ENCODE data around the gene QSOX1.
A peak's percentile ranks its signal among the peaks of the same experiment; 100 is the strongest.

The QSOX1 gene

DNA sequence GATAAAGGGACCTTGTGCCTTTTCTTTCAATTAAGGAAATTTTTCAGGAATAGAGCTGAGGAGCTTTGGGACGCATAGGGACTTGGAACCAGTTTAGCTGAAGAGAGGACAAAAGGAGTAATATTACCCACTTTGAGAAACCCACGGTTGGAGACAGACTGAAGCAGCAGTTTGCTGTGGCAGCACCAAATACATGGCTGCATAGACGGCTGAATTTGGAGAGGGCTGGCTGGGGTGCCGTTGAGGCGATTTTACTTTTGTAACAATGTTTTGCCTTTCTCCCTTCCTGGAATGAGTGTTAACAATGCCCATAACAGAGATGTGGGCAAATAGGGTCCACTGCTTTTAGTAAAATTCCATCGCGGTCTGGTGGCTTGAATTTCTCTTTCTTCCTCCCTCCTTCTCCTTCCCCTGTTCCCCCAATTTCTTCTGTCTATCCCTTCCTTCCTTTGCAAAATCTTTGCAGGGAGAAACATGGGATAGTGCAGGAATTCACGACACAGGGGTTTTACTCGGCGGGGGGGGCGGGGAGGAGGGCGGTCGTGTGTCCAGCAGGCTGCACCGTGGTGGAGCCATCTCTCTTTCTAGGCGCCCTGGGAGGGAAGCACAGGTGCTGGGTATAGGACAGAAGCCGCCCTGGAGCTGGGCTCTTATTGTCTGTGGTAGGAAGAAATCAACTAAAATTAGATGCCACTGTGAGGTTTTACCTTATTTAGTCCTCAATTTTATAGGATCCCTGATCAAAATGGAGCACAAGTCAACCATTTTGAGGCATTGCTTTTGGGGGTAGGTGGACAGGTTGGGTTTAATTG, 82.2 kb downstream of the QSOX1 start:
- DNase-seq, result no peak

DNA sequence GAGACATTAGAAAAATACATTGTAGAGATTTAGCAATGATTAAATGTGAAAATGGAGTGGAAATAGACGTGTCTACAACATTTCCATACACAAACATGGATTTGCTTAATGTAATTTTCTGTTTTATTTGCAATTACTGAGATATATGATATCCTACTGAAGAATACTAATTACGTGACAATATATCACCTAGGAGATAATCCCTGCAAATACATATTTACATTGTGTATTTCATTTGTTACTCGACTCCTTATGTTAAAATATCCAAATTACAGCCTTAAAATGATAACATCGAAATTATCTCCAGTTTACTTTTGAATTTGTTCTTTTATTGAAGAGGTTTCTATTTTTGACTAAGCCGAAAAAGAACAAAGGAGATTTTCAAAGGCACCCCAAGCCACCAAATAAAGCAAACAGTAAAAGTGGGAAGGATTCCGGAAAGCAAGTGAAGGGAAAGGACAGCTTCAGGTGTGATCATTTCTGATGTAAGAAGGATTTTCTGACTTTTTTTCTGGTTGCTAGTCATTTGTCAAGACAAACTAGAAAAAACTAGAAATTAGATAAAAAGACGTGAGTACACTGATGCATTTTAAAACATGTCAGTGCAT, 83.3 kb downstream of the QSOX1 start:
- no peak for DNase-seq

DNA sequence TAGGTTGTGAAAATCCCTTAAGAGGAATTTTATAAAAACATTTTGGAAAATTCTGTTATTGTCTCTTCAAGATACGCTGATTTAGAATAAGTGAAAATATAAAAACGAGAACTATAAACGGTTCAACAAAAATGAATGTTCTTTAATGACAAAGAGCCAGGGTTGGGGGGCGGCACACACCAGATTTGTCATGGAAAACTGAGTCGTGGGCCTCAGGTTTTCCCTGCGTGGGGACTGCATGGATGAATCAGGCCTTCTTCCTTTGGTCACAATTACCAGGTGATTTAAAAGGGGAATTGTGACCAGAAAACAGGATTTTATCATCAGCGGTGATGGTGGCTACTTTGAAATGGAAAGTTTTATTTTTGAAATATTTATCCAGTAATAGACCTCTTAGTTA, 84.0 kb downstream of the QSOX1 start:
- no peak for DNase-seq

DNA sequence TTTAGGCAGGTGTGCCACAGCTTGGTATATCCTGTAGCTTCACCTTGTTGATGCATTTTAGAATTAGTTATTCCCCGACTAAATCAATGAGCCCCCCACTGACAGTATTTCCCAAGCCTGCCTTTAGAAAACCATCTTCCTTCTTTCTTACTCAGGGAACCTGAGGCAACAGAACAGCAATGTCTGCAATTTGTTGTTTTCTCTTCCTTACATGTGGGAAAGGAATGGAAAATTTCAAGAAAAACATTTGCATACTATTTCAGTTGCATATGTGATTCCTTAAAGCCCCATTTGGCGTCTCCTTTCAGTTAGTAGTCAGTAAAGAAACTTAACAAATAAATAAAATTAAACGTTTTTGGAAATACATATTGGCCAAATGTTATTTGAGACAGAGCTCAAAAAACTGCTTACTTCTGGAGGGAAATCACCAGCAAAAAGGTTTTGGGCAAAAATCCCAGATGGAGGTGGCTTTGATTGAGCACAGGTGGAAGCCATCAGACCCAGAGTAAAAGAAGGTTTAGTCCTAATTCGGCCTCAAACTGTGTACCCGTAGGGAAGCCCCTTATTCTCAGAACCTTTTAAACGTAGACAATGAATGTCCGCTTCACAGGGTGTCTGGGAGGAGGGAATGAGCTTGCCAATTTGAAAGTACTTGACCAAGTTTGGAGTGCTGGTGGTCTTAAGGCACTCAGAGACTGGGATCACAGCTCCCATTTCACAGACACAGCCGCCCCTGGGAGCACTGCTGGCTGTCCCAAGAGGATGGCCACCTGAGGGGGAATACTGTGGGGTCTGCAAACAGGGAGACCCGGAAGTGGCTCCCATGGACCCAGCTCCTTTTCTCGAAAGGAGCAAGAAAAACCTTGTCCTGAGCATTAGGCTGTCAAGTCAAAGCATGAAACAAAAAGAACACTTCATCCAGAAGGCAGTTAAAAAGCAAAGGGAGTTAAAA, 84.8 kb downstream of the QSOX1 start:
- no peak for DNase-seq

DNA sequence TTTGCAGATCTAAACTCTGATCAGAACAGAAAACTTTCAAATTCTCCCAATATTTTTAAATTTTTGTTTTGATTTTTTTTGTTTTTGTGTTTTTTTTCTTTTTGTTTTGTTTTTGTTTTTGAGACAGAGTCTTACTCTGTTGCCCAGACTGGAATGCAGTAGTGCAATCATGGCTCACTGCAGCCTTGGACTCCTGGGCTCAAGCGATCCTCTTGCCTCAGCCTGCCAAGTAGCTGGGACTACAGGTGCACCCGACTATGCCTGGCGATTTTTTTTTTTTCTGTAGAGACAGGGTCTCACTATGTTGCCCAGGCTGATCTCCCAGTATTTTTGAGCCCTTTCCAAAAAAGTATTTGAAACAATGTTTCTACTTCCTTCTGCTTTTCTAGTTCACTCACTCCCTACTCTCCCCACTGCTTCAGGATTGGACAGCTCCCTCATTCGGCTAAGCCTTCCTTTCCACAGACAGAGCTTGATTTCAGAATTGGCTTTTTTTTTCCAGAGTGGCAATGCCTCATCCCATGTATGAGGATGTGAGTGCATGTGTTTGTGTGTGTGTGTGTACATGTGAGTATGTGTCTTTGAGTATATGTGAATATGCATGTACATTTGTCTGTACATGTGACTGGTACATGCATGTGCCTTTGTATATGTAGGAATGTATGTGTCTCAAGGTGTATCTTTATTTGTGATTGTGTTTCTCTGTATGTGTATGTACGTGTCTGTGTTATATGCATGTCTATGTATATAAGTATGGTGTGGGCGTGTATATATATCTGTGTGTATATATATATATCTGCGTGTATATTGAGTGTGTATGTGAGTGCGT, 87.3 kb downstream of the QSOX1 start:
- DNase-seq, result no peak

DNA sequence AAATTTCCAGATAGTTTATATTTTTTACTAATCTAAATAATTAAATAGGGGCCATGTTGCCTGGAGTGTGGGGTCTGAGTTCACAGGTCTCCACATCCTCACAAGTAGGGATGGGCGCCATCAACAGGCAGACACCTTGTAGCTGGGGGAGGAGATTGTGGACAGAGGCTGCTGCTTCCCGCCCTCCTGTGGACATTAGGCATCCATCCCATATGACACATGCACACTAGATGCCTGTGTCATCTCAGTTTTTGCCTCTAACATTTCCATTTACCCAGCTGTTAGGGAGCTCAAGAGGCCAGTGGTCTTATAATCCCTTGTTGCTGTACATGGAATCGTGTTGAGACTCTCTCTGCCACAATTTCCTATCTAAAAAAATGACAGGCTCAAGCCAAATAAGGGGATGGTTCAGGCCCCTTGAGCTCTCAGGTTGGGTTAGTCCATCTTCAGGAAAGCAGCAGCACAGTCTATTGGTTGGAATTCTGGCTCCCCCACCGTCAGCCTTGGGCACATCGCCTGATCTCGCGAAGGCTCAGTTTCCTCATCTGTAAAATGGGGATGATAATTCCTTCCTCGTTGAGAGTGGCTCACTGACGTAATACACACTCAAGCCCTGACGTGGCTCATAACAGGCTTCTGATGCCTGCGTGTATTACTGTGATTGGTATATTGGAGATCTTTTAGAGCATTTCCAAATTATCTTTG, 89.0 kb downstream of the QSOX1 start:
- no peak for DNase-seq

DNA sequence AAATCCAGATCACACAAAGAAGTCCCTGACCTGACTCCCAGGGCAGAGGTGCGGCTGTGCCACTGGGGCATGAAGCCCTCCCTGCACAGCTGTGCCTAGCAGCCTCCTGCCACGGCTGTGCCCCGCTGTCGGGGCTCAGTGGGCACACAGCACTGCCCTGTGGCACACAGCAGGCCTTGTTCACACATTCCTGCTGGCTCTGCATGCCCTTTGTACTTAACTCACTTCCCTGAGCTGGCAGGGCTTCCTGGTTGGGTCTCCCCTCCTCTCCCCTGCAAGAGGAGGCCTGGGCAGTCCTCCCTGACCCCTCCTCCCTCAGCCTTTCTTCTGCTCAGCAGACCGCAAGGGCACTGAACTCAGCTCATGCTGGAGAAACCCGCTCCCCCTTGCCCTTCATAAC, 90.2 kb downstream of the QSOX1 start:
- DNase-seq, result no peak

DNA sequence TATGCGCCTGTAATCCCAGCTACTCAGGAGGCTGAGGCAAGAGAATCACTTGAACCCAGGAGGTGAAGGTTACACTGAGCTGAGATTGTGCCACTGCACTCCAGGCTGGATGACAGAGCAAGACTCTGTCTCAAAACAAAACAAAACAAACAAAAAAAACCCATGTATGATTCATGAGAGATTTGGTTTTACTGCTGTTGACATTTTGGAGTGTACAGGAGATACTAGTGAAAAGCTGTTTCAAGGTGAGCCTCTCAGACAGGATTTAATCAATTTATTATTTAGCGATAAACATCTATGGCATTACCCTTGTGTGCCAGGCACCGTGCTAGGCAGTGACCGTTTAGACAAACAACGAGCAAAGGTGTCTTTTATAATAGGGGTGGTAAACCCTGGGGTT, 91.9 kb downstream of the QSOX1 start:
- DNase-seq, result no peak

DNA sequence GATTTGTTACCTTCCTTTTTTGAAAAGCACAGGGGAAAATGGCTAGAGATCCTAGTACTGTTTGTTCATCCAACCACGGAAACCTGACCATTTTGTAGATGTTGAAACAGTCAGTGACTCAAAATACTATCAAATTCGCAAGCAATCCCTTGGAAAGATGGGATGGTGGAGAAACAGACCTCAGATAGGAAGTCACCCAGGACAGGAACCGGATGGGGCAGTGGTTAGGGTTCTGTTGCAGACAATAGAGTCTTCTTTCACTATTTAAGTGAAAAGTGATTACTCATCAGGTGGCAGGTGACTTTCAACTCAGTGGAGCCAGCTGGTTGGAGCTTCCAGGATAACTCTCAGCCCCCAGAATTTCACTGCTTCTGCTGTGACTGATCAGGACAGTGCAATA, 92.4 kb downstream of the QSOX1 start:
- no peak for DNase-seq

DNA sequence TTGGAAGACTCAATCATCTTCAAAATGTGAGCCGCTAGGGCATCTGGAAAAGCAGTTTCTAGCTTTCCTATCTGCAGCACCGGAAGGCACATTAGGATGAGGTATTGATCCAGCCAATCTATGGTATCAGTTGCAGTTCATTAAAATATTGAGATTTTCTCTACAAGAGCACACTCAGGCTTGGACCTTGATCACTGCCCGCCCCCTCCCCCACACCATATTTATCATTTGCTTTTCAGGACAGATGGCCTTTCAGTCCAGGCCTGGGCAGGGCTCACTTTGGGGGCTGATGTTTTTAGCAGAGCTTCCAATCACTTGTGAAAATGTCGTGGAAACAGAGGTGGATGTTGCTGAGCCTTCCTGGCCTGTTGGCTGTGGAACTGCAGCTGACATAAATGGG, 92.9 kb downstream of the QSOX1 start:
- no peak for DNase-seq

DNA sequence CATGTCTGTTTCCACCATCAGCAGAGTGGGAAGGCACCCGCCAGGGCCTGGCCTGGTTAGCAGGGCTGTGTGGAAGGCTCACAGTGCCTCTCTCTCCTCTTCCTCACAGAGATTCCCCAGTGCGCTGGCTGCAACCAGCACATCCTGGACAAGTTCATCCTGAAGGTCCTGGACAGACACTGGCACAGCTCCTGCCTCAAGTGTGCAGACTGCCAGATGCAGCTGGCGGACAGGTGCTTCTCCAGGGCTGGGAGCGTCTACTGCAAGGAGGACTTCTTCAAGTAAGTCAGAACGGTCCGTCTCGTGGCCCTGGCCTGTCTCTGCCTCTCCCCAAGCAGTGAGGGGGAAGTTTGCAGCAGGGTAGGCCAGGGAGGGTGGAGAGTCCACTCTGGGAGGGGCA, 93.5 kb downstream of the QSOX1 start:
- no peak for DNase-seq

DNA sequence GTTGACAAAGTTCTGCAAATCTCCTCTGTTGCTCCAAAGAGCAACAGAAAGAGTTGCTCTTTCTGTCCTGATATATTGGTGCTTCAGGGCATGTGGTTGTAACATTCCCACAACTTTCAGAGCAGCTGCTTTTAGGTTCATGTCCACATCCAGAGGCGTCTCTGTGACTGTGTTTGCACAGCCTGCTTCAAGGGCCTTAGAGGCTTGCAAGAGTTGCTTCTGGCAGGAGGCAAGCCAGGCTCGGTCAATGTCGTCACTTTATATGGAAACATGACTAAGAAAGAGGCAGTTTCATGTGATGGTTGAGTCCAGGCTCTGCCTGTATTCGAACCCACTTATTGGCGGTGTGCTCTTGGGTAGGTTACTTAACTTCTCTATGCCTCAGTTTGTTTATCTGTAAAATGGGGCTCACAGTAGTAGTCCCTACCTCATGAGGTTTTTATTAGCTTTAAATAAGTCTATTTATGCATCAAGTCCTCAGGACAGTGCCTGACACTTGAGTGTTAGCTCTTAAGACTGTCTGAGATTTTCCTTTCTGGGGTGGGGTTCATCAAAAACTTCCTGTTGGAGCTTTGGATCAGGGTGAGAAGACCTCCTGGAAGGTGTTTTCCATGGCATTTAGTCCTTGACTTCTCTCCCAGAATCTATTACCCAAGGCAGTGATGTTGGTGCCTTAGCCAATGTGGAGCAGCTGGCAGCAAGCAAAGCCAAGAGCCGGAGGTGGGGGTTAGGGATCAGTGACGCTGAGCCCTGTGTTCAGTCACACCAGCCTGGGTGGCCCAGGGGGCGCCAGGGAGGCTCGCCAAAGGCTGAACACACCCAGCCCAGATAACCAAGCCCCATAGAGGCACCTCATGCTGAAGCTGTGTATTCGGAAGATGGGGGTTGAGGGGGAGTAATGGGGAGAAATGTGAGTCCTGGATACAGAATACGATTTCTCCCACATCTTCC, 94.3 kb downstream of the QSOX1 start:
- no peak for DNase-seq

DNA sequence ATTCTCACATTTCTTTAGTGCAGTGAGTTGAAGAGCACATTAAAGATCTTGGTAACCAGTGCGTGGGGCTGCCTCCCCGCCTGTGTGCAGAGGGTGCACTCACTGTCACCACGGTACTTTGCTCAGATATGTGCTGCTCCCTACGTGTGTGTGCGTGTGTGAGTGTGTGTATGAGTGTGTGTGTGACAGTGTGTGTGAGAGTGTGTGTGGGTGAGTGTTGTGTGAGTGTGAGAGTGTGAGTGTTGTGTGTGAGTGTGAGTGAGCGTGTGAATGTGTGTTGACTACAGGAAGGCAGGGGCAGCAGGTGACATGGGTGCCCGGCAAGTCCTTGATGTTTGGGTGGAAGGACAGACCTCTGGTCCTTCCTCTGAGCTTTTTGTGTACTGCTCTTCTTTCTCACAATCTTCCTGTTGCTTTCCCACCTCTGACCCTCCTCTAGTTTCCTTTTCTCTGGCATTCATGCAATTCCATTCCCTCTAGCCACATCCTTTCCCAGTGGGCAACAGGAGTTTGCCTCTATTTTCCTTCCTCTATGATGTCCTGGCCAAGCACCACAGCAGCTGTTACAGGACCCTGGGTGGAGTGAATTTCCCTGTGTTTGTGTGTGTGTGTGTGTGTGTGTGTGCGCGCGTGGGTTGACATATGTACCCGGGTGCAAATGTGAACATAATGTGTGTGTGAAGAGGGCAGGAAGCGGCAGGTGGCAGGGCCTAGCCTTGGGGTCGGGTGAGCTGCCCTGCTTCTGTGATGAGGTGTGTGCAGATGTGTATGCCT, 95.2 kb downstream of the QSOX1 start:
- DNase-seq, result no peak

DNA sequence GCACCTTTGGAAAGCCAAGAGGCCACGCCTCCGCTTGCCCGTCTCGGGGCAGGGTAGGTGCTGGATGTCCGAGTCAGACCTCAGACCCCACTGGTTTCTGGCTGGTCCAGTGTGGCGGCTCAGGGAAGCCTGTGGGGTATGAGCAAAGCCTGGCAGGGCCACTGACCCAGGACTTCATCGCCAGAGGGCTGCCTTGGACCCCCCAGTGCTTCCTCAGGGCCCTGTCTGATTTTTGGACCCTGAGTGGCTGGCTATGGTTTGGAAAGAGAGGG, 95.8 kb downstream of the QSOX1 start:
- no peak for DNase-seq

DNA sequence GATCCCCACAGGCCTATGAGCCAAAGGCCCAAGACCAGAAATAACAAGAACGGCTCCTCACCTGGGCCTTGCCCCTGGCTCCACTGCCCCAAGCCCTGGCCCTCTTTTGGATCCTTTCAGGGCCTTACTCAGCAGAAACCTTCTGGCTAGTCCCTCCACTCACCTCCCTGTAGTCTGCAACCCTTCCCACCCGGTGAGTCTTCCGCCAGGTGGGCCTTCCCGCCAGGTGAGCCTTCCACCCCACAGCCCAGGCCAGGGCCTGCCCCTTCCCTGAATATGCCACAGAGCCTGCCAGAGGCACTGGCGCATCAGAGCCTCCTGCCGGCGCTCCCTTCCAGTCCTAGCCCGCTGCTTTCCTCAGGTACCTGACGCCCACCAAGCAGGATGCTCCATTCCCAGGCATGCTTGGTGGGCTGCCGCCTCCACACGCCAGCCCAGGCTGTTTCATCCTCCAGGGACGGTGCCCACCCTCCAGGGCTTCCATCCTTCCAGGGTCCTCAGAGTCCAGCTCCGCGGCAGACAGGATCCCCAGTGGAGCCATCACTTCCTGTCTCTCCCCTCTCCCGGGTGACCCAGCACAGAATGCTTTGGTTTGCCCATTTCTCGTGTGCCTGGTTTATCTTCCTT, 96.3 kb downstream of the QSOX1 start:
- DNase-seq, result no peak

DNA sequence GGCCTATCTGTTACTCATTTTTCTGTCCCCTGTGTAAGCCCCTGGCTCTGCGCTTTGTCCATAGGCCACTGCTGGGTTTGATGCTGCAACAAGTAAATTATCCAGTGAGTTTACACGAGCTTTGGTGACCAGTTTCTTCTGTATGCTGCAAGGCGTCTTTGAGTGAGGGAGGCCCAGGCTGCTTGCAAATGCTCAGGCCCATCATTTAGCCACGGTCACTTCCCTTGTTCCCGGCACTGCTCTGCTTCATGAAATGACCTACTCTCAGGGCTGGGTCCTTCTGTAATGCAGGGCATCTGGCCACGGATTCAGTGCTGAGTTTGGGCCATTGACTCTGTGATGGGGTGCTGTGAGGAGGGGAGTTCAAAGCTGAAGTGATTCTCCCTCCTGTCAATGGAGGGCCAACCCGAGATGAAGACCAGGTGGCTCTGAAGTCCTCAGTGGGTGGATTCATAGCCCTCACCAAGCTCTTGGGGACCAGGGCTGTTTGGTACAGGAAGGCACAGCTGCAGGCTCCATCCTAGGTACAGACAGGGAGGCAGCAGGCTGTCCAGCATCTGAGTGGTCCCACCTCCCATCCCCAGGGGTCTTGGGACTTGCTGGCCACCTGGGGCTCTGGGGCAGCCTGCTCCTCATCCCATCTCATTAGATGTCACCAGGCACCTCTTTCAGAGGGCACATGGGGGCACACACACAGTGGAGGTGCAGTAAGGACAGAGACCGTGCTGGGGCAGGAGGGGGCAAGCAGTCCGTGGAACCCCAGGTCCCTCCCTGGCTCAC, 97.0 kb downstream of the QSOX1 start:
- DNase-seq, result no peak

DNA sequence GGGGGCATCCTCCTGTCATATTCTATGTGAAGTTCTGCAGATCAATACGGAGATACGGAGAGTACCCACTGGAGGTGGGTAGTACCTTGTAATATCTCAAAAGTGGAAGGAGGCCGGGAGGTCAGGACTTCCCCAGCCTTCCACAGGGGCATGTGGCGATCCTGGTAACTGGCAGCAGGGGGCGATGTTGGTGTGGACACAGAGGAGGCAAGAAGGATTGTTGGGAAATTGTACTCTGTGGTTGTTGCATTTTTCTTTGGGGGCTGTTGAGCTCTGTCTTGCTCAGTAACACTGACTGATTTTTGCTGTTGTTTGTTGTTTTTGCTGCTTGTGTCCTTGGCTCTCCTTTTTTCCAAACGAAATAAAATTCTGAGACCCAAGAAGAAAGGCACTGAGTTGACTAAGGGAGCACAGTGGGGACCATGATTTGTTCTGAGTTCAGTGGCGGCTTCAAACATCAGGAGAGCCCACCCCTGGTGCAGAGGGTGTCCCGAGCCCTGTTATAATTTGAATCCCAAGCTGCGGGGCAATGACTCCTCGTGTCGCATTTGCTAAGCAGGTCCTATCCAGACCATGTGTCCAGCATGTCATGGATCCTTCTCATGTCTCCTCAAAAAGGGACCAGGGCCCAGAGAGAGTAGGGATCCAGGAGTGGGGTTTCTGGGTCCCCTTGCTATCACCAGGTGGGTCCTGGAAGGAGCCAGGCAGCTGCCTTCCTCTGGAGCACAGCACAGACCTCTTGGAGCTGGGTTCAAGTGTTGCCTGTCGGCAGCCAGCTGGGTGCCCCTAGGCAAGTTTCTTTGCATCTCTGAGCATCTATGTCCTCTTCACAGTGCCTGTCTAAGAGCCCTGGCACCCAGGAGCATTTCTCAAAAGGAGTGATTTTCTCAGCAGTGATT, 98.2 kb downstream of the QSOX1 start:
- DNase-seq, result peak; percentile 54 to 66

Data from stimulated activated CD4-positive, alpha-beta T cell treated with anti-CD3 and anti-CD28 coated beads, Interleukin-4, amount 100 ng/mL, for 4 hours (primary cell).